NCI-H446 (cell line): Measurements from ENCODE around the gene PFDN6.
A peak's percentile ranks its signal among the peaks of the same experiment; 100 is the strongest.

Experiments
- DNase-seq, 2 experiments: peaks; one replicate each; lab custom pipeline; 2025; lab: John Stamatoyannopoulos, UW

Gene PFDN6

DNA sequence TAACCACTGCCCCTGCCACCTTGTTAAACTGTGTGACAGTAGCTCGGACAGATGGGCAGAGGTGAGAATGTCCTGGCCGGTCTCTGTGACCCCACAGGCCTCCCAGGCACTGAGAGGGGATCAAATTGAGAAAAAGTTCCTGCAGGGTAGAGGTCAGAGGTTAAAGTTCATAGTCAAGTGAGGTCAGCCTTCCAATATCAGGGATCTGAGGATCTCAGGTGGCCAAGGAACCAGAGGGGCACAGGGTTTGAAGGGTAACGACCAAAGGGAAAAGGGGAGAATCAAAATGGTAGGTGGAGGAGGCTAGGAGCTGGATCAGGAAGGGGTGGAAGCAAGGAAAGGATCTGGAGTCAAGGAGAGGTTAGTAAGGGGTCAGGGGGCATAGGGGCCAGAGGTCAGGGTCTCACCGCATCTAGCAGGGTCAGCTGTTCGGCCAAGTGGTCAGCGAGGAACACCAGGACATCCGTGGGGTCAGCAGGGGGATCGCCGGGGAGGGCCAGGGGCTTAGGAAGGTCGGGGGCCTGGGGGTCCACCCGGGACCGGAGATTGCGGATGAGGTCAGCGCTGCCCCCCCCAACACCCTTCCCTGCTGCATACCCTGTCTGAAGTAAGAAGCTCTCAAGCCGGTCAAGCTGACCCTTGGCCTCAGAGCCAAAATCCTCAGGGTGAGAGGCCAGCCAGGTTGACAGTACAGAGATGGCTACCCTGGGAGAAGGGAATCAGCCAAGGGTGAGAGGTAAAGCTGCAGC, 6.4 kb downstream of the PFDN6 start:
- DNase-seq = no peak

DNA sequence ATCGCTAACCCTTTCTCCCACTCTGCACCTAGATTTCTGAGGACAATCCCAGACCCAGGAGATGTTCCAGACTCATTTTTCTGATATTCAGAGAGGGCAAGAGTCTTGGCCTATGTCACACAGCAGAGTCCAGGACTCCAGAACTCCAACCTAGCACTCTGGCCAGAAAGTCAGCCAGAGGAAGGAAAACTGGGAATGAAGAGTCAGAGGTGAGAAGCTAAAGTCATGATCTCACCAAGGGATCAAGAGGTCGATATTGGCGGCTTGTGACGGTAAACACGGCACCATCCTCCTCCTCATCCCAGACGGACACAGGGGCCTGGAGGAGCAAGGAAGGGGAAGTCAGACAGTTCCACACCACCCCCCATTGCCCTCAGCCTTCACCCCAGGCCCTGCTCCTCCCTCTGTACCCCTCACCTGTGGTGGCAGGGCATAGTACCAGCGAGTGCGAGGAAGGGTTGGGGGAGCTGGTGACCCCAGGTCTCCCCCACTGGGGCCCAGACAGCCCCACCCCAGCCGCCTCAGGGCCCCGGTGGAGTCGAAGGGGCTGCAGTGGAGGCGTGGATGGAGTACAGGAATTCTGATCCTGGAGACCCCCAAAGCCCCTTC, 7.5 kb downstream of the PFDN6 start:
- no peak for DNase-seq

DNA sequence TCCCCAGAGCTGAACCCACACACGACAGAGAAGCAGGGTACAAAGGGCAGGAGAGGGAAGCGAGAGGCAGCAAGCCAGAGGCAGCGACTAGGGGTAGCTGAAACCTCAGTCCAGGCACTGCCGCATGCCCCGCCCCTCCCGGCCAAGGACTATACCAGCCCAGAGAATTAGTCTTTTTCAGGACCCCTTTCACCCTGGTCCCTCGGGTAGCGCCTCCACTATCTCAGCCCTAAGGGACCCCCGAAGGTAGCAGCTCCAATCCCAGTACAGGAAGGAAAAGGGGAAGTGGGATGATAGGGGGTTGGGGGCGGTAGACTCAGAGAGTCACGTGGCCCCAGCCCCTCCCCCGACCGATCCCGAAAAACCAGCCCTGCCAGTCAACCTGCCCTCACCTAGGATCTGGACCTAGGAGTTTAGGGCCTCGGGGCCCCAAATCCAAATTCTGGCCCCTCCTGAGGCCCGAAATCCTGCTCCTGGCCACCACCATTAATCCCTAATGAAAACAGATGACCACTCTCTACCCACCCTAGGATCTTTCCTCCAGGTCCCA, 8.1 kb downstream of the PFDN6 start:
- no peak for DNase-seq

DNA sequence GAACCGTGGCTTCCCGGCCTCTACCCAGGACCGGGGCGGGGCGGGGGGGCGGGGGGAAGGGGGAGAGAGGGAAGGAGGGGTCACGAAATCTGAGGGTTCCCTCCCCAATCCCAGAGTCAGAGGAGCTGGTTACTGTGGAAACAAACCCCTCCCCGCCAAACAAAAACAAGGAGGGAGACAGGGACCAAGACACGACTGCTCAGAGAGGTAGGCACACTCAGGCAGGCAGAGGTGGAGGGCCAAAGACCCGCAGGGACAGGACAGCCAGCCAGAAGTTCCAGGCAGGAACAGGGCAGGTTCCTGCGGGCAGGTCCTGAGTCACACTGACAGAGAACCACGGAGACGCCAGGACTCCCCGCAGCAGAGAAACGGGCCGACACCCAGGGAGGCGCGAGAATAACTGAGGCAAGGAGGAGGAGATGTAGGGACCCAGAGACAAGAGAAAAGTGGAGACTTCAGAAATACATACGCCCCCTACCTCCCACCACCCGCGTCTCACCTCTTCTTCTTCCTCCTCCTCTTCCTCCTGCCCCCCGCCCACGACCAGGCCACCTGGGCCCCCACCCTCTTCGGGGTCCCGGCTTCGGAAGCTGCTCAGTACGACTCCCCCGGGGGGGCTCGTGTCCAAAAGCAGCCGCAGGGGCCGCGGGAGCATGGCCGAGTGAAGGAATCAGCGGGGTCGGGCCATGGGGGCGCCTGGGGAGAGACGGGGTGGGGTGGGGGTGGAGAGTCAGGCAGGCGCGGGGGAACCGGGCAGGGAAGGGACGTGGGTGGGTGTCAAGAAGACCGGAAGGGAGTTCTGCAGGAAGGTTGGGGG, 8.8 kb downstream of the PFDN6 start:
- DNase-seq = peak; percentile 29 to 42

DNA sequence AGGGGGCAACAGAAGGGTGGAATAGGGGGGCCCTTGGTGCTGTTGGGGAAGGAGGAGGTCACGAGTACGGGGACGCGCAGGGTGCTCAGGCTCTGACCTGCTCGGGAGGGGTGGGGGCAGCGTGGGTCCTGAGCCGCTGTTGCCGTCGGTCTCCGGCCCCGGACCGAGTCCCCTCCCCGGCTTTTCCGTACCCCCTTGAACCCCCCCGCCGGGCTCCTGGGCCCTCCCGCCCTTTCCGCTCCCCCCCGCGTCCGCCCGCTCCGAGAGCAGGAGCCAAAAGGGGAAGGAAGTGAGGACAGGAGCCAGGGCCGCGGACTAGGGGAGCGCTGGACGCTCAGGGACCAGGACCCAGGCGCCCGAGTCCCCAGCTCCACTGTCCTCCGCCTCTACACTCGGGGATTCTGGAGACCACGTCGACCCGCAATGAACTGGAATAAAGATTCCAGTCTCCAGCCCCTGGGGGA, 9.4 kb downstream of the PFDN6 start, which contains the start of gene RGL2:
TSS of gene RGL2 (minus strand) at position 170 of the 464 bp plus-strand sequence. CDS start 332 bp downstream, outside the sequence.
- no peak for DNase-seq

DNA sequence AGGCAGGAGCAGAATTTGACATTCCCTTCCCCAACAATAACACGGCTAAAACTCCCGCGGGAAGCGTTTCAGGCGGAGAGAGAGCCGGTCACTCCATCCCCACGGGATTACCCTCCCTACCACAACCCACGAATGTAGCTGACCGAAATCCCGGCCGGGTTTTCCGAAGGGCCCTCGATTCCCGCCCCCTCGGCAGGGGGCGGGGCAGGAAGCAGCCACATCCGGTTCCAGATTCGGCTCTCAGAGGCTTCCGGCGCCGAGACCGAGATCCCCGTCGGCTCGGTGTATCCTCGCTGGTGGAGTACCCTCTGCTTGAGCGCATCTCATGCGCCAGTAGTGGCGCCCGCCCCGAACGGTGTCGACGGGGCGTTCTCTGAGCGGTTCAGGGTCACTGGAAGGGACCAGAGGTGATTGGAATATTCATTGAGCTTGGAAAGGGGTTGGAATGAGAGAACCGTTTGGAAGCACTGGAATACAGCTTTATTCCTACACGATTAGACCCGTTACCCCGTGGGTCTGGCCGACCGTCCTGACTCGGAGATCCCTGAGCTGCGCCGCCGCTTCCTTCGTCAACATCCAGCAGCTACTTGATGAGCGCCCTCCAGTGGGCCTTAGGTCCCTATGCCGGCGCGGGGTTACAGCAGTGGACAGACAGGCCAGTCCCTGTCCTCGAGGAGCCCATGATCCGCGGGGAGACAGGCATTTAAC, 10.0 kb downstream of the PFDN6 start:
- peak; percentile 89 to 94 for DNase-seq

DNA sequence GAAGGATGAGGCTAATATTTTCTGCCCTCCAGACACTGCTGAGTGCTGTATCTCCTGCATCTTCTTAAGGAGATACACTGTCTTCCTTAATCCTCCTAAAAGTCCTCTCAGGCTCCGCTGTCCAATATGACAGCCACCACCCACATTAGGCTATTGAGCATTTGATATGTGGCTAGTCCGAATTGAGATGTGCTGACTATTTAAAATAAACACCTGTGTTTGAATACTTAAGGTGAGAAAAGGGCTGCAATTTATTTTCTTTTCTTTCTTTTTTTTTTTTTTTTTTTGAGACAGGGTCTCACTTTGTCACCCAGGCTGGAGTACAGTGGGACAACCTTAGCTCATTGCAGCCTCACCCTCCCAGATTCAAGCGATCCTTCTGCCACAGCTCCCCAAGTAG, 12.5 kb downstream of the PFDN6 start:
- DNase-seq = no peak

DNA sequence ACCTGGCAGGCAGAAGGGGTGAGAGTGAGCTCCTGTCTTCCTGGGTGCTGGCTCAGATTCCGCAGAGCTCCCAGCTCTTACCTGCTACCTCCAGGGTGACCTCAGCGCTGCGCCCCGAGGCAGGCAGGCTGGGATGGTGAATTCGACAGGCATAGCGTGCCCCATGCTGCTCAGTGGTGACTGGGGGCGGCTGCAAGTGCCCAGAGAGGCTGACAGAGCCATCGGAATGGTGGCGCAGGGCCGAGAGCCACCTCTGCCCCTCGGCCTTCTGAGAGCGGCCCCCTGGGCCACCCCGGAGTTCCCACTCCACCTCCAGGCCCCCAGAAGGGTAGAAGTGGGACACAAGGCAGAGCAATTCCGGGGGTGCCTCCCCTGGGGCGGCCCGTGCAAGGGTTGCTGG, 14.8 kb downstream of the PFDN6 start:
- no peak for DNase-seq

DNA sequence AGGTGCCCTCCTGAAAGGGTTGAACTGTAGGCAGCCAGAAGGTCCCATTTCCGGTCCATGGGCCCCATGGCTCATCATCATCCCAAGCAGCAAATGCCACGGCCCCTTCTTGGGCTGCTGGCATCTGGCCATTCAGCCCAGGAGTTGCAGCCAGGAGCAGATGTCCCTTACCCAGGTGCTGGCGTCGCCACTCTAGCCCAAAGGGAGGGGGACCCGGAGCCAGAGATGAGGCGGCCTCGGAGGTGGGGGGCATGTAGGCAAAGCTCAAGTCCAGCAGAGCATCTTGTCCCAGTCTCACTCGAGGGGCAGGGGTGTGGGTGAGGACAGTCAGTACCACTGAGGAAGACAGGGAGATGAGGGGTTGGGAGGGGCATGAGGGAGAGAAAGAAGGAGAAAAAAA, 15.7 kb downstream of the PFDN6 start:
- DNase-seq = no peak

DNA sequence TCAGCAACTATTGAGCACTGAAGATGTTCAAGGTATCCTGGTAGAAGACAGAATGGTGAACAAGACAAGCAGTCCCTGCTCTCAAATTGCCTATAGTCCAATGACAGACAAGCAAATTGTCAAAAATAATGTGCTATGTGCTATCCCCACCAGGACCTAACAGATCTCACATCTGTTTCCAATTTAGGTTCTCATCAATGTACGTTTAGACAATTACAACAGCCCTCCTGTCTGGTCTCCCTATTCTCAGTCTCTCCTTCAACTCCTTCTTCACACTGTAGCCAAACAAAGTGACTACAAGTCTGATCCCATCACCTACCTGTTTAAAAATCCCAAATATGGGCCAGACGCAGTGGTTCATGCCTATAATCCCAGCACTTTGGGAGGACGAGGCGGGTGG, 17.0 kb downstream of the PFDN6 start:
- no peak for DNase-seq

DNA sequence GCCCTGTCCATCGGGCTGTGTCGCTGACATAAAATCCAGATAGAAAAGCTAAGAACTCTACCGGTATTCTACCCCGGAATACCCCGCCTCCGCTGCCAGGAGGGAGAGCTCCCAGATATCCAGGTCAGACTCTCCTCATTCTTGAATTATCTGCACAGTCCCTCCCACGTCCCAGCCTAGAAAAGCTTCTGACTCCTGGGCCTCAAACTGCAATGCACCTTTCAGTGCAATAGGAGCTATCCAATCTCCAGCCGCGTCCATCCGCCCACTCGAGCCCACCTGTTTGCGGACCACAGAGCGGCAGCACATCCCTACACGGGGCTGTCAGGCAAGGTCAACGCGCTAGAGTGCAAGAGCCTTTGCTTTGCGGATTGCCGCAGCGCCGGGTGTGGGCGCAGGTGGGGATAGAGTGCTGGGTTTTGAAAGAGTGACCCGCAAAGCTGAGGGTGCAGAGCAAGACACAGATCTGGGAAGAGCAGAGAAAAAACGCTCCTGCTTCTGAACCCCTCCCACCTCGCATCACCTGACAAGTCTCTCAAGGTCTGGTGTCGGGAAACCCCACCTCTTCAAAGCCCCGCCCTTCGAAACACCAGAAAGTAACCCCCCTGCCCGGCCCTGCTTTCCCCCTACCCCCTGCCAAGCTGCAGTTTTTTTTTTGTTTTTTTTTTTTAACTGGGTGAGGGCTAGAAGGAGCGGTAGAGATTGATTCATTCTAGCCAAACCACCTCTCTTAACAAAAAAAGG, 23.1 kb downstream of the PFDN6 start:
- DNase-seq = peak in 1 of 2 experiments; percentile 15

DNA sequence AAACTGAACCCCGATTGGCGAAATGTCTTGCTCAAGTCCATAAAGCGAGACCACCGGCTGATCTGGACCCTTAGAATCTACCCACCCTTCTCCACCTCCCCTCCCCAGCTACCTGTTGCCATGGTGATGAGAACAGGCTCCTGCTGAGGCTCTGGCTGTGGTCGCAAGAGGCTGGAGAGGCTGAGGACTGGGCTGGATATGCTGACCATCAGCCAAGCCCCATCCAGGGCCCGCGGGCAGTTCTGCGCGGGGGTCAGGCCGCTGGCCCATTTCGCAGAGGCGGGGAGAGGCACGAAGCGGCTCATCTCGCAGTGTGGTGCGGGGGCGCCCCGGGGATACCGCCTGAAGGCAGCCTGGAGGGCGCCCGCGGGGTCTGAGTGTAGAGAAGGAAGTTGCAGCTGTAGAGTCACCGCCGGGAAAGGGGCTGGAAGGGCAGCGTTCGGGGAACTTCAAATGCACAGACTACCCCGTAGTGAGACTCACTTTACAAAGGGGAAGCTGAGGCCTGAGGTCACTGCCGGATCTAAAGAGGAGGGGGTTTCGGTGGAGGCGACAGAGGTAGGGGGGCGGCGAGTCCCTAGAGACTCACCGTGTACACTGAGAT, 23.8 kb downstream of the PFDN6 start:
- DNase-seq = no peak

DNA sequence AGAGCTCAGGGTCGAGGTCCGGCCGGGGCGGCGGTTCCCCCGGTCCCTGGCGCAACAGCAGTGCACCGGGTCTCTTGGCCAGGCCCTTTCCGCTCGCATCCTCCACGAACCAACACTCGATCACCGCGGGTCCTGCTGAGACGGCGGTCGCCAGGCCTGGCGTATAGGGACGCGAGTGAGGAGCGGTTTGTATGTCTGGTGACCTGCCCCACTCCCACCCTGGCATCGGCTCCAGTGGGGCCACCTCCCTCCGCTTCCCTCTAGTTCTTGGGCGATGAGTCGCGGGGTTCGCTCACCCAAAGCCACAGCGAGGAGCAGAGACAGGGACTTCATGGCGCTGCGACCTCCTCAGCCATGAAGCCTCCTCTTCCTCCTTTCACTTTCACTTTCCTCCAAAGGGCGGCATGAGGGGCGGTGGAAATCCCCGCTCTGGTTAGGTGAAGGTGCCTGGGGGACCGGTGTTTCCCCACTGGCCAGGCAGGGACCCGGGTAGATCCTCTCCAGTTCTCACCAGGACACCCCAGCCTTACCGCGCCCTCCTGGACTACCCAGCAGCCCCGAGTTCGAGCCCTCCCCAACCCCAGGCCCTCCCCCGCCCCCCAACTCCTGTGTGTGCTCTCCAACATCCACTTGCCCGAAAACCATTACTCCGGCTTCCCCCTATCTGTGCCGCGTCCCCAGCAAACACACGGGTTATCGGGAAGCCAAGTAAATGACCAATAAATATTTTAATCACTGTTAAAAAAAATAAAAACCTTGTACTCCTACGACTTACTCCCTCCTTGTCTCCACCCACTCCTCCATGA, 24.5 kb downstream of the PFDN6 start, which contains the start of gene TAPBP:
TSS of gene TAPBP (minus strand) at position 370 of the 806 bp plus-strand sequence. CDS start at position 333, 37 bp downstream.
- no peak for DNase-seq

DNA sequence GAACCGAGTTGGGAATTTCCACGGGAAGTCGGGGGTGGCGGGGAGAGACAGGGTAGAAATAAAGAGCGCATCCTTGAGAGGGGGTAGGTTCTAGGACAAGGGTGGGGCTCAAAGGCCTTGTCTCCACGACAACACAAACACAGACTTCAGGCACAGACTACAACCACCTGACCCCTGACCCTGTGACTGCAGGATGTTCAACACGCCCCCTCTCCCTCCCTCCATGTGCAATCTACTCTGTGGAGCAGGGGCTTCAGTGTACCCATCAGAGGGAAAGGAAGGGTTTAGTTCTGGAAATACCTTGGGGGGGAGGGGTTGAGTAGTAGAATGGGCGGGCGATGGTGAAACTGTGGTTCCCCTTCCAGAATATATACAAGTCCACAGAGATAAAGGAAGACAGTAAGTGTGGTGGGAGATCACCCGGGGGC, 25.1 kb downstream of the PFDN6 start:
- no peak for DNase-seq

DNA sequence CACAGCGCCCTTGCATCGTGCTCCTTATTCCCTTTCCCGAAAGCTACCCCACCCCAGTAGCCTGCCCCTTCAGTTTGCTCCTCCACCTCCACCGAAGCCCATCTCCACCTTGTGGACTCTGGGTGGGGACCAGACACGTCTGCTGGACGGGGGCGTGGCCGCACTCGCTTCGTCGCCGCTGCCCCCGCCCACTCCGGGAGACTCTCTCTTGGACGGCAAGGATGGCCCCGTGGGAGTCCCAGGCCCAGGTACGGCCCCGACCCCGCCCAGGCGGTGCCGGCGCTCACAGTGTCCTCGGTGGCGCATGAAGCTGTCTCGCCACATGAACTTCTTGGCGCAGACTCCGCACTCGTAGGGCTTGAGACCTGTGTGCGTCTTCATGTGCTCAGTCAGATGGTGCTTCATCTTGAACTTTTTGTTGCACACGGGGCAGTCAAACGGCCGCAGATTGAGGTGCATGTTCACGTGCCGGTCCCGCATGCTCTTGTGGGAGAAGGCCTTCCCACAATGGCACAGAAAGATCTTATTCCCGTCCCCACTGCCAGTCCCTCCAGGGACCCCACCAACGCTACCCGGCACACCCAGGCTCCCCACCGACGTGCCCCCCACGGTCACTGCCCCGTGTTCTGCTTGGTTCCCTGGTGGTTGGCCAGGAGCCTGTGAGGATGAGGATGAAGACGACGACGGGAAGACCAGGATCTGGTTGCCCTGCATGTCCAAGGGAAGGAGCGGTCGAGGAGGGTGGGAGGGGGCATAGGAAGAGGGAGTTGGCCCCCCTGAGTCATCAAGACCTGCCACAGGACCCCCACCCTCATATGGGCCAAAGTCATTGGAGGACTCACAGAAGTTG, 25.8 kb downstream of the PFDN6 start:
- no peak for DNase-seq

DNA sequence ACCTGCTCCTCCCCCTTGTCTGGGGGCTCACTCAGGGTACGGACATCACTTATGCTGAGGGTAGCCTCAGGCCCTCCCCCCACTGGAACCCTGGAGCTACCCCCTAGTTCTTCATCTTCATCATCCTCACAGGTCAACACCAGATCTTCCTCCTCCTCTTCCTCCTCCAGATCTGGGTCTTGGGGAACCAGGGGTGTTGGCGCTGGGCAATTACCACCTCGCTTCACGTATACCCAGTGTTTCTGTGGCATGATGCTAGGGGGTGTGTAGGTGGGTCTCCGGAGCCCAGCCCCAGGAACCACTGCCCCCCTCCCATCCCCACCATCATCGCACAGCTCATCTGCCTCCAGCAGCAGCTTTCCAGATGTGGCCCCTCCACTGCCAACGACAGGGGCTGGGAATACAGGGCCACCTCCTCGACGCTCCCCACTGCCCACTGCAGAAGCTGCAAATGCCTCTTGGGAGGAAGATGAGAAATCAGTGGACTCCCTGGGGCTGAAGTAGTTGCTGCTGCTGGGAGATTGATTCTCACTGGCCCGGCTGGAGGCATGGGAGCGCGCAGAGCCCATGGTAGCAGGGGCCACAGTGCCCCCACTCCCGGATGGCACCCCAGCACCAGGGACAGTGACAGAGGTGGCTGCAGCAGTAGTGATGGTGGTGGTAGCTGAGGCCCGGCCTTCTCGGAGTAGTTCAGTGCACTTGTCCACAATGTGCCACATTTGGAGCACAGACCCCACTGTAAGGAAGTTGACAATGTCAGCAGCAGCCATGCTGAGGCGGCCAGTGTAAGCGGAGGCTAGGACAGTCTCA, 26.6 kb downstream of the PFDN6 start:
- no peak for DNase-seq

DNA sequence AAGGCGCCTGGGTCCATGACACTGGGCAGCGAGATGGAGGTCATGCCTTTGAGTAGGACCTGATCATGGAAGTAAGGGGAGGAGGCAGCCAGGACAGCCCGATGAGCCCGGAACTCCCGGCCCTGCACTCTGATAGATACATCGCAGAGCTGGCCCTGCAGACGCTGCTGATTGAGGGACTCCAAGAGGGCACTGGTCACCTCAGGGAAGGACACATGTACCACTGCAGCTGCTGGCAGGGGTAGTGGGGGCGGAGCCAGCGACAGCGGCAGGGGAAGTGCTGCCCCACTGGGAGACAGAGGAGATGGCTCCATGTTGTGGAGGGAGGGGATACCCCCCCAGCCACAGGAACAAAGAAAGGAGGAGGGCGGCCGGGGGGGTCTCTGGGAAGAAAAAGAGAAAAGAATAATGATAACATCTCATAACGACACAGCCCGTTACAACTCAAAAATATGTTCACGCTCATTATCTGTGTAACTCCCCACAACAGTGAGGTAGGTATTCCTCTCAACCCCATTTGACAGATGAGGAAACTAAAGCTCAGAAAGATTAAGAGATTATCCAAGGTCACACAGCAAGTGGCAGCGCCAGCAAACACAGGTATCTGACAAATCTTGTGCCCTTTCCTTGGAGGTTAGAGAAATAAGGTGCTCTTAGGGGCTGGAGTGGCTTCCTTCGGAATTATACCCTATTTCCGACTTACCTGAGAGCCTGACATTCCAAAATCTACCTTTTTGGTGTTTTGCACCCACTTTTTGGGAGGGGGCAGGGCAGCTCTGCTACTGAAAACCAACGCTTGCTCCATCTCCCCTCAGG, 27.4 kb downstream of the PFDN6 start:
- no peak for DNase-seq
